Hepatocyte (in vitro differentiated cells): ENCODE data around the gene FAIM.
"Not testable (repeated sequence)": the region's sequence is repeated elsewhere in the genome, so short reads cannot be mapped to it uniquely, and the experiment has no call there.

Experiments
- CTCF ChIP-seq: fragments of 200-600 bp; sonication (generic); IDR thresholded peaks from 2 replicates; pipeline ENCODE4 v1.5.1; 2016; ENCODE audit warnings: antibody characterized with exemption, mild to moderate bottlenecking; ENCODE audit not compliant: poor library complexity
- EZH2 ChIP-seq: fragments of 200-600 bp; sonication (generic); IDR thresholded peaks from 2 replicates; pipeline ENCODE4 v1.6.1; 2016; ENCODE audit warnings: antibody characterized with exemption, mild to moderate bottlenecking, borderline replicate concordance
- EZH2phosphoT487 ChIP-seq: fragments of 200-600 bp; sonication (generic); IDR thresholded peaks from one replicate; pipeline ENCODE4 v1.6.1; 2018; ENCODE audit warnings: antibody characterized with exemption, mild to moderate bottlenecking, low read depth, moderate library complexity; ENCODE audit not compliant: unreplicated experiment, severe bottlenecking

GRCh38 chr3:138569624-138570023 is 38.9 kb upstream of the FAIM start:
- TF ChIP-seq CTCF, EZH2, EZH2phosphoT487: not testable (repeated sequence)
